Kidney tubule cell (primary cell): ENCODE data around the gene PPFIA4.

Experiments used
- DNase-seq: peaks from one replicate; pipeline ENCODE4 v3.0.0-alpha.2; 2018; ENCODE audit warnings: low spot score

Gene PPFIA4

DNA sequence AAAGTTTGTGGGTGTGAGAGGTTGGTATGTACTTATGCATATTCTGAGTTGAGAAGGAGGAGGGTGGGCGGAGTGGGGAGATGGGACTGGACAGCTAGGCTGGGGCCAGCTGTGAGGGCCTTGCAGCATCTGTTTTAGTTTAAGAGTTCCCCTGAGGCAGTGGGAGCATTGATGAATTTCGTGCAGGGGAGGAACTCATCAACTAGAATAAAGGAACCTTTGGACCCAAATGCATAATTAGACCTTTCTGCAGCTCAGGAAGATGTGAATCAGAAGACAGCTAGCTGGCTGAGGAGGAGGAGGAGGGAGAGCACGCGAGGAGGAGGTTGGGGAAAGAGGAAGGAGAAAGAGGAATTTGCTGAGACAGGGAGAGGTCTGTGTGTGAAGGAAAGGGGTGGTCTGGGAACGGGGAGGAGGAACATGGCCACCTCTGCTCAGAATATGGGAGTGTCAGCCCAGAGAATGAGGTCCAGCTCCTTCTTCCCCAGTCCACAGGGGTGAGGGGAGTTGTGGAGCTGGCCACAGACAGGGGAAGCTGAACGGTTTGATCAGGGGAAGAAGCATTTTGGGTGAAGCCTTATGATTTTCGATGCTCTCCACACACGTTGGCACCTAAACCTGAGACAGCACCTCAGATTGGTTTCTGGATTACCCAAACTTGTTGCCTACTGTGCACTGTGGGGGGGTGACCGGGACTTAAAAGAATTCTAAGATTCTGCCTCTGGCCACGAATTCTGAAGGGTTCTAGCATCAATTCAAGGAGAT is 31.8 kb downstream of the PPFIA4 start:
- no peak for DNase-seq

- DNase-seq = no peak
Measured at GRCh38 chr1:203058676-203058935, 32.3 kb downstream of the PPFIA4 start.

DNA sequence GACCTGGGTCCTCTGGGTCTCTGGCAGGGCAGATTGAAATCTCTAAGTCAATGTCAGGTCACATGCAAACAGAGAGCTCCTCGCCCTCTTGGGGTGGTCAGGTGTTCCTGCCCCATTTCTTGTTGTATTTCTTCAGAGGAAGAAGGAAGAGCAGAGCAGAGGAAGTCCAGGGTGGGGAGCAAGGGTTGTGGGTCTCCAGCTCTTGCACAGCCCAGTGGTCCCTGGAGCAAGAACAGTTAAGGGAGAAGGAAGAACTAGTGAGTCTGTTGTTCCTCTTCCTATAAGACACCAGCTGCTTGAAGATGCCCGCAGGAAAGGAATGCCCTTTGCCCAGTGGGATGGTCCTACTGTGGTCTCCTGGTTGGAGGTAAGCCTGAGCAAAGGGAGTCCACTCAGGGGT is 33.2 kb downstream of the PPFIA4 start:
- DNase-seq = no peak

DNA sequence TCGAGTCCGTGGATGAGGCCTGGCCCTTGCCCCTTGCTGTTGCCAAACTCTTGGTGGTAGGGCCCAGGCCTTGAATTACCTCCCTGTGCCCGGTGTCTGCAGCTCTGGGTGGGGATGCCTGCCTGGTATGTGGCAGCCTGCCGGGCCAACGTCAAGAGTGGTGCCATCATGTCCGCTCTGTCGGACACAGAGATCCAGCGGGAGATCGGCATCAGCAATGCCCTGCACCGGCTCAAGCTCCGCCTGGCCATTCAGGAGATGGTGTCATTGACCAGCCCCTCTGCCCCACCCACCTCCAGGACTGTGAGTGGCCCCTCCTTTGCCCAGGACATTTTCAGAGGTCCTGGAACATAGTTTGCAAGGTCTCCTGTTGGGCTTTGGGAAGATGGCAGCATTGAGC is 33.8 kb downstream of the PPFIA4 start:
- no peak for DNase-seq

DNA sequence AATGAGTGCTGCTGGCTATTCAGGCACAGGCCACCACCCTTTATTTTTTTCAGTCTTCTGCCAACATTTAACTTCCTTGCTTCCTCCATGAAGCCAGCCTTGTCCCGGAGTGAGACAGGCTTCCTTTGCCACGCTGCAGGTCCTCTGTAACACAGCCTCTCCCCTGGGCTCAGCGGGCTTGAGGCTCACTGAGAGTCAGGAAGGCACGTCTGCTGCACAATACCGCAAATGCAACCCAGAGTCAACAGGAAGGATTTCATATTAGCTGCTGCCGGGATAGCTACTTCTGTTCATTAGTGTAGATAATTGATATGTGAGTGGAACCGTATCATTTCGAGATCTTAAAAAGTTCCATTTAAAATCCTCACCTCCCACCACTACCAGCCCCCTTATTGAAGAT is 37.0 kb downstream of the PPFIA4 start:
- no peak for DNase-seq

DNA sequence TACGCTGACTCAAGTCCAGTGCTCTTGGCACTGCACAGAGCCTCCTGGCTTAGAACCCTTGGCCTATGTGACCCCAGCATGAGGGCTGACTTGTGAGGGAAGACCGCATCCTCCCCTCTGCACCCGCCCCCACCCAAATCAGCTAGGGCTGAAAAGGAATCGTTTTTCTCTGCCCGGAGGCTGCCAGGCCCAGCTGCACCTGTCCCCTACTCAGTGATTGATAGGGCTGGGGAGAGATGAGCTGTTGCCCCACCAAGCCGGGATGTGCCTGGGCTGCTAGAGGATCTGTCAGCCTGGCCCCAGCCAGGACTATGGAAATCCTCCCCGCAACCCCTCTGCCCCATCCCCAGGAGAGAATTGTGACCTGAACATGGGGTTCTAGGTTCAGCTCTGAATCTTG is 38.9 kb downstream of the PPFIA4 start:
- DNase-seq = no peak

- DNase-seq = no peak
Measured at GRCh38 chr1:203065986-203066385, 39.7 kb downstream of the PPFIA4 start.

GRCh38 chr1:203066965-203067364 is 40.7 kb downstream of the PPFIA4 start:
- DNase-seq = no peak

DNA sequence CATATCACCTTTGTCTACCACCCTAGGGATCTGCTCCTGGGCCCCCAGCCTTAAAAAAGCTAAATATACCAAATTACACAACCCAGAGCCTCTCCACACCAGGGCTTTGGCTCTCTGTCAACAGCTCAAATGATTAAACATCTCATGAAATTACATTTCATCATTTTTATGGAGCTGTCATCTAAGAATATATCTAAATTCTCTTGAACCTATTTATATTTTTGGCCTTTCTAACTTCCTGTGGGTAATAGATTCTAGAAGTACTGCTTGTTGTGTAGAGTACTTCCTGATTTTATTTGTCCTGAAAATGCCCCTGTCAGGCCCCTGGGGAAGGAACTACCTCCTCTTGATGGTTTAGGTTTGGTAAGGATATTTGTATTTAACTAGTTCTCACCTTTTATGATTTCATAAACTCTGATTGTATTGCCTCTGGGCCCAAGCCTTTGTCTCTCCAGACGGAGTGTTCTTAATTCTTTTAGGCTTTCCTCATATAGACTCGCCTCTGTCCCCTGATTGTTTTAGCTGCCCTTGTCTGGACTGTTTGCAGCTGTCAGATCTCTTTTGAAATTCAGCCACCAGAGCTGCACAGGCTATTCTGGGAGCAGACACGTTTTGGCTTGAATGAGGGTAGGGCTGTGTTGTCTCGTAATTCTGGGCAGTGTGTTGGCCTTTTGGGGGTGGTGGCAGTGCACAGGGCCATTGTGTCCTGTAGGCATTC is 42.9 kb downstream of the PPFIA4 start:
- no peak for DNase-seq

DNA sequence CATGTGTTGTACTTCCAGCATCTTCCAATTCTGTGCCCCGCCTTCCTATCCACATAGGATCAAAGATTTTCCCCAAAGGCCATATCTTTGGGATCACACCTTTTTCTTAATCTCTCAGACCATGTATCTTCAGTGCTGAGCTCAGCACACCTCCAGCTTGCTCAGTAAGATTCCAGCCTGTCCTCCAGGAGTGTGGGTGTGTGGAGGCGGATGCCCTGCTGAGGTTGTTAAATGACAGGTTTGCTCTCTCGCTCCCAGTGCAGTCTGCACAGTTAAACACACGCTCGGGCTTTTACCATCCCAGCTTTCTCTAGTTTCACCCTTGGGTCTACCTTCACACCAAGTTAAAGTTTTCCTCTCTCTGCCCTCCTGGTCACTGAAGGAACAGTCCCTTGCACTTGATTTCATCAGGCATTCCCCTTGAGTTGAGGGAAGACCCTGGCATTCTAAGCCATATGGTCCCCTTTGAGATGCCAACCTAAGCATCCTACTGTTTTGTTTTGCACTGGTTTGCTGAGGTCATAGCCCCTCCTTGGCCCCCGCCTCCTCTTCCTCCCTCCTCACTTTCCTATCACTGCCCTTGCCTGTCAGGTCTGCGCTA is 45.8 kb downstream of the PPFIA4 start:
- no peak for DNase-seq

DNA sequence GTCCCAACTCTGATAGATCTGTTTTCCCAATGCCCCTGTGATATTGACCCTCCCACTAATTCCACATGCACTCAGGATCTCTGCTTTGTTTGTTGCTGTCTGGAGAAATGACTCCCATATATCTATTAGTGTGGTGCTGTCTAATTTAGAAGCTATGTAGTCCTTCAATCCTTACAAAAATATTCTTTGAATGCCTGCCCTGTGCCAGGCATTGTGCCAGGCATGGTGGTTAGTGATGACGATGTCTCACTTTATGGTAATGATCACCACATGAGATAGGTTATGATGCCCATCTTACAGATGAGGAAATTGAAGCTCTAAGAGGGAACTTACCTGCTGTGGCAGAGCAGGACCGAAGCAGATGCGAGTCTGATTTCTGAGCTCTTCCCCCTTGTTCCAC is 46.6 kb downstream of the PPFIA4 start:
- DNase-seq = no peak

DNA sequence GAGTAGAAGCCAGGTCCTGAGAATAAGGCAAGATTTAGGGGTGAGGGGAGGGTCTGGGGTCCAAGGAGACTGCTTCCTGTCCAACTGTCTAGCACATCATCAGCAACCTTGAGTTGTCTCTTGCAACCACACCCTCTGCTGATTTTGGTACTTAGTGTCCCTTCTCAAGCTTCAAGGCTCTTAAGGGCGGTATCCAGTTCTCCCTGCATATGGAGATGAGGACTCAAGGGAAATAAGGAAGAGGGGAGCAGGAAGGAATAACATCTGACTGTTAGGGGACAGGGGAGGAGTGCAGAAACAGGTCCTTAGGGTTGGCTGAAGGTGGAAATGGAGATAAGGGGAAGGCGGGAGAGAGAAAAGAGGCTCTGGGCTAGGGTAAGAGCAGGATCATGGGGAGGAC is 47.2 kb downstream of the PPFIA4 start:
- no peak for DNase-seq

DNA sequence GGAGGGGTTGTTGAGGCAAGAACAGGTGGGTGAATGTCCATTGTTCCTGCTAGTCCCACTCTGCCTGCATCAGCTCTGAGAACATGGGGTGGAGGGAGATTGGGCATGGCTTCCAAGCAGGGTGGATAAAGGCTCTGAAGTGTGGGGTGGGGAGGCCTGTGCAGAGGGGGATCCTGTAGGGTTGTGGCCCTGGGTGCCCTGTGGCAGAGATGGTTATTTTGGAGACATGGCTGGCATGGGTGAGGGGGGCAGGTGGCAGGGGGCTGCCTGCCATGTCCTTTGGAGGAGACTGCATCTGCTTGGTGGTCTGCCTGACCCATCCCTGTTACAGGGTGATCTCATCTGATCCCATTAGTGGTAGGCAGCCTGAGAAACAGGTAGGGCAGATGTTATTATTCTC is 48.3 kb downstream of the PPFIA4 start:
- DNase-seq = no peak

DNA sequence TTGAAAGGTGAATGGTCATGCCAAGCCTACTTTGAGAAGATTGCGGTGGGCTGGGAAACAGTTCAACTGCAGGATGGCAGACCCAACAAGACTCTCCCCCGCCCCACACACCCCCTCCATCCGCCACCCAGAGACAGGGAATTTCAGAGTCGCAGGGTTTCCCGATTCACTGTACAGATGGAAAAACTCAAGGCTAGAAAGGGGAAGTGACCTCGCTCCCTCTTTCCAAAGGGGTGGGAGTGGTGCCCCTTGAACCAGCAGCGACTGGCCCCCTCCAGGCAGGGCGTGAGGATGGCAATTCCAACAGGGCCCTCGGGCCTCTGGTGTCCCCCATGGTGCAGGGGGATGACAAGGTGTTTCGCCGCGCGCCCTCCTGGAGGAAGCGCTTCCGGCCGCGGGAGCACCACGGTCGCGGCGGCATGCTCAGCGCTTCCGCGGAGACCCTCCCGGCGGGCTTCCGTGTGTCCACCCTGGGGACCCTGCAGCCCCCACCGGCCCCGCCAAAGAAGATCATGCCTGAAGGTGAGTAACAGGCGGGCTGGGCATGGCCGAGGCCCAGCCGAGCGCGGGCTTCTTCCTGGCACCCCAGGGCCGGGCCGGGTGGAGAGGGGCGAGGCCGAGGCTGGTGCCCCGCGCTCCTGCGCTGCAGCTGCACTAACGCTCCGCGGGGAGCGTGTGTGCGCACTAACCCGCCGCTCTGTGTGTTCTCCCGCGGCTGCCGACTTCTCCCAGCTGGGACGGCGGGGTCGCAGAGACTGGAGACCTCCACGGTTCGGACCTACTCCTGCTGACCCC is 49.1 kb downstream of the PPFIA4 start:
- no peak for DNase-seq

DNA sequence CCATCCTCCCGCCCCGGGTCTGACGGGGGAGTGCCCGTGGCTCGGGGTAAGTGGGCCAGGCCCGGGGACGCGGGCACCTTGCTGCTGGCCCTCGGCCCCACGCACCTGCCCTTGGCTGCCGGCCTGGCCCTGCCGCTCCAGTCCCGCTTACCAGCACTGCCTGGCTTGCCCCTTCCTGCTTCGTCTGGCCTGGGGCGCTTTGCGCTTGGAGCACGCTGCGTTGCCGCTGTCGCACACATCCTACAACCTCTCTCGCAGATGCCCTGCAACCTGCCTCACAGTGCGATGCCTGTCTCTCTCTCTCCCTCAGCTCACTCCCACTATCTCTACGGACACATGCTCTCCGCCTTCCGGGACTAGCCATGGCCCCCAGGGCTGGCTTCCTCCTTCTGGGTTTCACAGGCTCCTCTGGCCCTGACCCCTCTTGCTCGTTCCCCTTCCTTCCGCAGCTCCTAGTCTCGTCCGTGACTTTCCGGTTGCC is 49.8 kb downstream of the PPFIA4 start:
- DNase-seq = no peak

DNA sequence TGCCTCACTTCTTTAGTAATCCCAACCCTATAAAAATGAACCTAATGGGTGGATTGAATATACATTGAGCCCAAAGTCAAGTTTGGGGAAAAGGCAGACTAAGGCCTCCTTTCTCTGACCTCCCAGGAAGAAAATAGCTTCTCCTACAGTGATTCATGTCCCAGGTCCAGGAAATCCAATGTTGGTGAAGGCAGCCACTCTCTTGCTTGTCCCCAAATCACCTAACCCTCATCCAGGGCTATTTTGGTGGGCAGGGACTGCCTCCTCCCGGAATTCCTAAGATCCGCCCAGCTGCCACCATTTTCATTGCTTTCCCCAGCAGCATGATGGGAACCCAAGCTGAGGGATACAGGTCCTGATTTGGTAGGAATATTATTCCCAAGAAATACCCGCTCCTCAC is 51.1 kb downstream of the PPFIA4 start:
- no peak for DNase-seq

DNA sequence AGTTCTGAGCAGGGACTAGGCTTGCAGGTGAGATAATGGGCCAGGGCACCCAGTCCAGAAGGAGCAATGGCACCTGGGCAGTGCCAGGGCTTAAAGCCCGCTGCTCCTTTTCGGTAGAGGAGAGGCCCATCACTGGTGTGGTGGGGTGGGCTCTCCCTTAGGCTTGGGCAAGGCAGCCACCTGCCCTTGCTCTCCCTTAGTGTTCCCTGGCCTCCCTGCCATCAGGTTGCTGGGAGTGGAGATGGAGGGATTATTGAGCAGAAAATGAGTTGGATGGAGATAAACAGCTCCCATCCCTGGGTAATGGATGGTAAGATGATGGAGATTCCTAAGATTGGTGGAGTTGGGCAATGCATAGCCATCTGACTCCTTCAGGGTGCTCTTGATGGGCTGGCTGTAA is 51.7 kb downstream of the PPFIA4 start:
- DNase-seq = no peak

GRCh38 chr1:203078478-203078877 is 52.2 kb downstream of the PPFIA4 start:
- DNase-seq = no peak

- no peak for DNase-seq
Measured at GRCh38 chr1:203080456-203080855, 54.2 kb downstream of the PPFIA4 start.

- DNase-seq = no peak
Measured at GRCh38 chr1:203081465-203082230, 55.4 kb downstream of the PPFIA4 start.

DNA sequence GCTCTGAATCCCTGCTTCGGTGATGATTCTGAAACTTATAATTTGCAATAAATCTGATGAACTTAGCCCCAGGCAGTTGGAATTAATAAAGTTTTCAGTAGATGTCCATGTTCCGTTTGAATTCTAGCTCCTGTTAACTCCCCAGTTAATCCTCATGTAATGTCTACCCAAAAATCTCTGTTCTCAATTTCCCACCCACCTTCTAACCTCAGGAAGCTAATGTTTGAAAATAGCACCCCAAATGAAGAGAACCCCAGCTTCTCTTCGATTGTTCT is 55.9 kb downstream of the PPFIA4 start:
- DNase-seq = no peak
